Left ventricle myocardium superior (tissue), 1 donor: ENCODE results near the gene ARIH2. TPM values are rescaled to one million over a fixed set of nuclear protein-coding genes. Genes with fewer than 3 reads are reported as not detected.
"Not testable (repeated sequence)": the region's sequence is repeated elsewhere in the genome, so short reads cannot be mapped to it uniquely, and the experiment has no call there.

Experiments
- ATAC-seq: fragments of 200-7000 bp; cut with Tn5 transposase; one replicate; pipeline ENCODE4 v1.9.1; 2020; ENCODE audit warnings: mild to moderate bottlenecking, moderate library complexity
- DNase-seq: peaks from one replicate; pipeline ENCODE4 v3.0.0-alpha.2; 2020
- intact Hi-C: fragments of 100-400 bp; cut with micrococcal nuclease; formaldehyde crosslinking; loops from one replicate; pipeline ENCODE4 v1.11.0; 2022
- total RNA-seq: library from RNA; stranded (reverse); fragmentation: NEBNext Ultra II Directional; extraction: Animal tissue kit (Norgen Biotek cat#: 25700); gene quantifications from one replicate; pipeline ENCODE4 v1.2.1, GENCODE V29; 2021
- donor health status: DM: no; HTN: yes; CAD: no; lungs with severe emphysema.

Gene ARIH2
- total RNA-seq, 1 donor from 2014 or later = 141 TPM

DNA sequence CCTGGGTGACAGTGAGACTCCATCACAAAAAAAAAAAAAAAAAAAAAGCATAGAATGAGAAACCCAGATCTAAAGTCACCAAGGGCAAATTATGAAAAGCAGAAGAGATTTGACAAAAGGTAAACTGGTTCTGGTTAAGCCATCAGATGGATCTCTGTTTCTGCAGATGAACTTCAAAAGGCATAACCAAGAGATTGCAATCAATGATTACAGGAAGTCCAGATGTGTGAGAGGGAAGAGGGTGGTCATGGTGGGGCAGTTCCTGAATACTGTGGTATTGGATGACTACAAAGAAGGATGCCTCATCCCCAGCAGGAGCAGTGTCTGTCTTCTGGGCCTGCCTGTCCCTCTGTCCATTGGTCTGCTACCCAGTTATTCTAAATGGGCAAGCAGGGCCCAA, 75.2 kb downstream of the ARIH2 start:
- no peak for DNase-seq
- intact Hi-C loops = no loop called here
- no peak for ATAC-seq

DNA sequence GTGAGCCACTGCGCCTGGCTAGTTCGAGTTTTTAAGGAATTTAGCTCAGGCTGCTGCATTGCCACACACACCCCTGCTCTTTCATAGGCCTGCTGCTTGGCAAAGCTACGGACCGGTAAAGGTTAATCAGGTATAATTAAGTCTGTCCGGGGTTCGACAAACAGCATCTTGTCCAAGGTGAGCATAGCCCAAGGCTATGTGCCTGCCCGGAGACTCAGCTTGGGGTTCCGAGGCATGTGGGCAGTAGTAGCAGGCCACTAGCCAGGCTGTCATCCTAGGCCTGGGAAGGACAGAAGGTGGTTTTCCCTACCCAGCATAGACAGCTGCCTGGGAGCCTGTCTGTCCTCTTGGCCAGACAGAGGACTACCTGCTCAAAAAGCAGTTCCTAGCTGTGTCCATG, 78.0 kb downstream of the ARIH2 start:
- intact Hi-C loops = no loop called here
- DNase-seq (no peak), ATAC-seq (no peak)

GRCh38 chr3:48997102-48997635, 78.5 kb downstream of the ARIH2 start:
- DNase-seq = no peak
- intact Hi-C loops = no loop called here
- ATAC-seq = no peak

DNA sequence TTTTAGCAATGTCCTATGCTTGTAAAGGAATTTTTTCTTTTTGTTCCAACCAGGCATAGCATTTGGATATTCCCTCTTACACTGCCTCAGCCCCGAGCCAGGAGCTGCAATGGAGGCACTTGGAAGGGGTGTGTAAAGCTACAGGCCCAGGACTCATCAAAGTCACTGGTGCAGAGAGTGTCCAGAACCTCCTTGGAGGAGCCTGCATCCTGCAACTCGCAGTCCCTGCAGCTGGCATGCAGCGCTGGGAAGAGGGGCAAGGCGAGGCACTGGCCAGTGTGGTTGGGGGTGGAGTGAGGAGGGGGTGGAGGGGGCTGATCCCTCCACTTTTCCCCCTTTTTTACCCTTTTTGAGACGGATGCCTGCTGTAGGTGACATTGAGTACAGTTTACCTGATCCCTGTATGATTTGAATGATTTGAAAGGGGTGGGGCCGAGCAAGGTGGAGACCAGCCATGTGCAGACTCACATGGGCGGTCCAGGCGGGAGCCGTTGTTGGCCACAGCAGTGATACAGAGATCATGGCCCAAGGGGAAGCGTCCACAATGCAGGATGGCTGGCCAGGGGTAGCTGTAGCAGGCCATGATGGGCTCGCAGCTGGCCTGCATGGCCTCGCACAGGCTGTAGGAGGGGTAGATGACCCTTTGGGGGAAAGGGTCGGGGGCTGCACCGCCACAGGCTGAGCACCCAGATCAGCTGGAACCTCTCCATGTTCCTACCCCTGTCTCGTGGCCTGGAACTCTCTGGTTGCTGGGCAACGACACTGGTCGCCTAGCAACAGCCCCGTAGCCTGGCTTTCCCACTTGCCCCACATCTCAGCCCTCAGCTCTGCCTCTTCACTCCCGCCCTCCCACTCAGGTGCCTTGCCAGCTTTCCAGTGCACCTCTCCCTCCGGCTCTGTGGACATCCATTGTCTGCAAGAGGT, 79.3 kb downstream of the ARIH2 start:
- DNase-seq = no peak
- ATAC-seq = no peak
- intact Hi-C loops = no loop called here

DNA sequence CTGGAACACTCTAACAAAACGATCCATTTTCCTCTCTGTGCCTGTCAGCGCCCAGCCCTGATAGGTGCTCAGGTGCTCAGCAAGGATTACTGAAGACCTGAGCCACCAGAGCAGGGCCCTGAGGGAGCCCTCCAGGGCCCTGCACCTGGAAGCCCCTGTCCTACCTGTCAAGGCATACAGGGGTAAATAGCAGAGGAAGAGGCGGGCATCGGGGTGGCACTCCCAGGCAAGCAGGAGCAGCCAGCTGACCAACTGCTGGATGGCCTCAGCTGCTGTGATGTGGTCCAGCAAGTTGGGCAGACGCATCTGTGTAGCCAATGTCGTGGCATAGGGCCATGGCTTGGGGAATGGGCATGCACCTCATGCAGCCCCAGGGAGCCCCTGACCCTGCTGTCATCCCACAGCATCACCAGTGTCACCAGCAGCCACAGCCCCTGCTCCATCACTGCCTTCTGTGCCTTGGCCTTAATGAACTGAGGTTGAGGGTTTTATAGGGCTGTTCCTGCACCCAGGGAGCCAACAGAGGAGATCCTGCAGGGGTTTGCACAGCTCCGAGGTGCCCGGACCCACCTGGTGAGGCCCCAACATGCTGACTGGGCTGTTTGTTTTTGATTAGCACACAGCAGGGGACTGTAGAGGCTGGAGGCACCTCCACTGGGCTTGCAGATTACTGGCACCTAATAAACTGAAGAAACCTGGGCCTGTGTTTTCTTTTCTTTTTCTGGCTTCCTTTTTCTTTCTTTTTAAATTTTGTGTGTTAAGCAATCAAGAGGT, 80.6 kb downstream of the ARIH2 start:
- ATAC-seq (no peak), DNase-seq (no peak)
- intact Hi-C loops = no loop called here

DNA sequence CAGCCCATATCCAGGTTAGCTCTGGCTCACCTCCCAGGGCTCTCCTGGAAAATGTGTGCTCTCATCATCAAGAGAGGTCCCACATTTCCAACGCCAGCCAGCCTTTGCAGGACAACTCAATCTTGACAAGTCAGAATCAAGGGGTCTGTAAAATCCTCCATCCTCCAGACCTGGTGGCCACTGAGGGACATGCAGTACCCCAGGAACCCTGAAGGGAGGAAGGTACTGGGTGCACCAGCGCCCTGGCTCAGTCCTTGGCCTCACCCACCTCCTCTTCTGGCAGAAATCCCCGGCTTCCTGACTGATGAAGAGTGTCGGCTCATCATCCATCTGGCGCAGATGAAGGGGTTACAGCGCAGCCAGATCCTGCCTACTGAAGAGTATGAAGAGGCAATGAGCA, 82.5 kb downstream of the ARIH2 start:
- DNase-seq = no peak
- ATAC-seq = no peak
- intact Hi-C loops = no loop called here

- peak; percentile 57 for DNase-seq
- intact Hi-C loops = no loop called here
- ATAC-seq = no peak
These were observed 86.0 kb downstream of the ARIH2 start for GRCh38 chr3:49004352-49005302.

DNA sequence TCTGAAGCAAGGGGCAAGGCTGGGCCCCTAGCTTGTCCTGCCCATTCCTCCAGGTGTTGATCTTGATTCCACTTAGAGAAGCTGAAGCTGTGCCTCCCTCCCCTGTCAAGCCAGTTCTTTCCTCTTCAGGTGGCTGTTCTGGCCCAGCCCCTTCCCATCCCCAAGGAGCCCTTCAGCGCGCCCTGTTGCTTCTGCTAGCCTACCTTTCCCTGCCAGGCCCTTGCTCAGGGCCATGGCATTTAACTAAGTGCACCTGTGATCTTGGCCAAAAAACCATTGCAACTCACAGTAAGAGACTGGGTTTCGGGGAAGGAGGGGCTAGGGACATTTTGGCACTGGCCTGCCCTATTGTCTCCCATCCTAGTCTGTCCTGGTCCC, 86.7 kb downstream of the ARIH2 start:
- DNase-seq = no peak
- intact Hi-C loops = no loop called here
- ATAC-seq = no peak

GRCh38 chr3:49005998-49006397, 87.4 kb downstream of the ARIH2 start:
- ATAC-seq (no peak), DNase-seq (no peak)
- intact Hi-C loops = no loop called here

DNA sequence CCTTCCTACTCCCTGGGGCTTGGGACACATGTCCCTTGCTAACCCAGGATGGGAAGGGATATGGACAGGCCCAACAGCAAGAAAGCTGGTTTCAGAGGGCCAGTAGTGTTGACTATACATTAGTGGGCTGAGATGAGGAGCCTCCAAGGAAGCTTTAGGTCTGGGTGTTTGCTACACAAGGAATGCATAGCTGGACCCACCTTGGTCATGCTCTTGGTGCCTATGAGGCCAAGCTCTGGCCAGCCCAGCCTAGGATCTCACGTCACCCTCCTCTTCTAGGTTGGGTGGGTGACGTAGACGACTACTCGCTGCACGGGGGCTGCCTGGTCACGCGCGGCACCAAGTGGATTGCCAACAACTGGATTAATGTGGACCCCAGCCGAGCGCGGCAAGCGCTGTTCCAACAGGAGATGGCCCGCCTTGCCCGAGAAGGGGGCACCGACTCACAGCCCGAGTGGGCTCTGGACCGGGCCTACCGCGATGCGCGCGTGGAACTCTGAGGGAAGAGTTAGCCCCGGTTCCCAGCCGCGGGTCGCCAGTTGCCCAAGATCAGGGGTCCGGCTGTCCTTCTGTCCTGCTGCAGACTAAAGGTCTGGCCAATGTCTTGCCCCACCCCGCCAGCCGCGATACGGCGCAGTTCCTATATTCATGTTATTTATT, 87.9 kb downstream of the ARIH2 start:
- ATAC-seq (peak; percentile 11), DNase-seq (peak; percentile 66)
- intact Hi-C loops = no loop called here

DNA sequence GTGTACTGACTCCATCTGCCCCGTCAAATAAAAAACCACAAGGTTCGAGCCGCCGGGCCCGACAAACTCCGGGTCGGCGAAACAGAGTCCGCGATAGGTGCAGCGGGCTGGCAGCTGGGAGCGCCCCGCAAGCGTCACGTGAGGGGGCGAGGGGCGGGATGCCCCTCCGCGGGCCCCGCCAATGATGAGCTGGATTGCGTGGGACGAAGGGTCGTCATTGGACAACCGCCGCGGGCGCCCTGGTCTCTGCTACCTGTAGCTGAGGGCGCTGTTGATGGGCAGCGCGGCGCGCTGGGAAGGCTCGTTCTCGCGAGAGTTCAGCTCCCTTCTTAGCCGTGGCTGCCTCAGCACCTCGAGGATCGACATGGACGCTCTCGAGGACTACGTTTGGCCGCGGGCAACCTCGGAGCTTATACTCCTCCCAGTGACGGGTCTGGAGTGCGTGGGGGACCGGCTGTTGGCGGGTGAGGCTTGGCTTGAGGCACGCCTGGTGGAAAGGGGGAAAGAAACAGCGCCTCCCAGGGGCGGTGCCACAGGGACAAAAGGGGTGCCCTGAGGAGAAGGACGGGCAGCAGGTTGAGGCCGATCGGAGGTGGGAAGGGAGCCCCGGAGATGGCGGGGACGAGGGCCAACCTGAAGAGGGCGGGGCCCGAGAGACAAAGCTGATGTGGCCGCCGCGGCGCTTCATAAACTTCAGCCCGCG, 88.6 kb downstream of the ARIH2 start, which contains the start of gene WDR6:
TSS of gene WDR6 (plus strand) at position 324 of the 703 bp plus-strand sequence. CDS start at position 365, 41 bp downstream.
- intact Hi-C loops = no loop called here
- DNase-seq (peak; percentile 99), ATAC-seq (peak; percentile 91)

GRCh38 chr3:49007771-49008528, 89.3 kb downstream of the ARIH2 start:
- peak; percentile 81 for ATAC-seq
- intact Hi-C loops = no loop called here
- peak; percentile 93 for DNase-seq

GRCh38 chr3:49008627-49009026, 90.0 kb downstream of the ARIH2 start:
- intact Hi-C loops, DNase-seq, ATAC-seq: not testable (repeated sequence)

DNA sequence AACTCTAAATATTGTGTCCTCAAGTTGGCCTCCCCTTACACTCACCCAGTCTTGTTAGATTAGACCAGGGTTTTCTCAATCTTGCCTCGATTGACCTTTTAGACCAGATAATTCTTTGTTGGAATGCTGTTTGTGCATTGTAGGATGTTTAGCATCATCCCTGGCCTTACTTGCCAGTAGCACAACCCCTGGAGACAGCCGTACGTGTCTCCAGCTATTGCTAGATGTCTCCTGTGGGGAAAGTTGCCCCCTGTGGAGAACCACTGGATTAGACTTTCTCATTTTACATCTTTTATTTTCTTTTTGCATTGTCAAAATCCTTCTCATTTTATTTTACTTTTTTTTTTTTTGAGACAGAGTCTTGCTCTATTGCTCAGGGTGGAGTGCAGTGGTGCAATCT, 90.8 kb downstream of the ARIH2 start:
- ATAC-seq = no peak
- intact Hi-C loops = no loop called here
- DNase-seq = no peak

DNA sequence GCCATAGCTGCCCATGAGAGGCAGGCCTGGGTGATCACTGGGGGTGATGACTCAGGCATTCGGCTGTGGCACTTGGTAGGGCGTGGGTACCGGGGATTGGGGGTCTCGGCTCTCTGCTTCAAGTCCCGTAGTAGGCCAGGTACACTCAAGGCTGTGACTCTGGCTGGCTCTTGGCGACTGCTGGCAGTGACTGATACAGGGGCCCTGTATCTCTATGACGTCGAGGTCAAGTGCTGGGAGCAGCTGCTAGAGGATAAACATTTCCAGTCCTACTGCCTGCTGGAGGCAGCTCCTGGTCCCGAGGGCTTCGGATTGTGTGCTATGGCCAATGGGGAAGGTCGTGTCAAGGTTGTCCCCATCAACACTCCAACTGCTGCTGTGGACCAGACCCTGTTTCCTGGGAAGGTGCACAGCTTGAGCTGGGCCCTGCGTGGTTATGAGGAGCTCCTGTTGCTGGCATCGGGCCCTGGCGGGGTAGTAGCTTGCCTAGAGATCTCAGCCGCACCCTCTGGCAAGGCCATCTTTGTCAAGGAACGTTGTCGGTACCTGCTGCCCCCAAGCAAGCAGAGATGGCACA, 93.9 kb downstream of the ARIH2 start:
- DNase-seq (peak; percentile 53), ATAC-seq (peak; percentile 15)
- intact Hi-C loops = no loop called here

DNA sequence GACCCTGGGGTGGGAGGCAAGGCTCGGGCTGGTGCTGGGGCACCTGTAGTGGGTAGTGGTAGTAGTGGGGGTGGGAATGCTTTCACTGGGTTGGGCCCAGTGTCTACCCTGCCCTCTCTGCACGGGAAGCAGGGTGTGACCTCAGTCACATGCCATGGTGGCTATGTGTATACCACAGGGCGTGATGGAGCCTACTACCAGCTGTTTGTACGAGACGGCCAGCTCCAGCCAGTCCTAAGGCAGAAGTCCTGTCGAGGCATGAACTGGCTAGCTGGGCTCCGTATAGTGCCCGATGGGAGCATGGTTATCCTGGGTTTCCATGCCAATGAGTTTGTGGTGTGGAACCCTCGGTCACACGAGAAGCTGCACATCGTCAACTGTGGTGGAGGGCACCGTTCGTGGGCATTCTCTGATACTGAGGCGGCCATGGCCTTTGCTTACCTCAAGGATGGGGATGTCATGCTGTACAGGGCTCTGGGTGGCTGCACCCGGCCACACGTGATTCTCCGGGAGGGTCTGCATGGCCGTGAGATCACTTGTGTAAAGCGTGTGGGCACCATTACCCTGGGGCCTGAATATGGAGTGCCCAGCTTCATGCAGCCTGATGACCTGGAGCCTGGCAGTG, 94.6 kb downstream of the ARIH2 start:
- ATAC-seq = no peak
- no peak for DNase-seq
- intact Hi-C loops = no loop called here
